ENCODE measurements around the gene GHRH. TPM values are rescaled to one million over a fixed set of nuclear protein-coding genes. Genes with fewer than 3 reads are reported as not detected.

The GHRH gene
- total RNA-seq, 4 donors from 2014 or later: not detected

GRCh38 chr20:37205130-37205529, 56.5 kb downstream of the GHRH start:
- TF ChIP-seq CTCF (IDR thresholded peaks at IDR 0.05): no peak
- TF ChIP-seq POLR2A (IDR thresholded peaks at IDR 0.05): no peak
- H3K9me3 ChIP-seq: no peaks in the 10 kb centered on the region
- WGBS, 2 donors: 65 to 71% methylated on average over 6 of the region's 6 CpGs
- no peak overlapping the region for H3K27ac ChIP-seq
- H3K4me1 ChIP-seq: peaks cover 8 to 22% of the 10 kb centered on the region in 2 donors
- intact Hi-C loops (cut with DNase I): no loop called here
- peaks cover 41 to 59% of the 10 kb centered on the region in 2 donors for H3K36me3 ChIP-seq
- H3K27me3 ChIP-seq: no peaks in the 10 kb centered on the region
- no peak overlapping the region for H3K4me3 ChIP-seq (replicated peaks in 1 of 3)
- no peak for DNase-seq

DNA sequence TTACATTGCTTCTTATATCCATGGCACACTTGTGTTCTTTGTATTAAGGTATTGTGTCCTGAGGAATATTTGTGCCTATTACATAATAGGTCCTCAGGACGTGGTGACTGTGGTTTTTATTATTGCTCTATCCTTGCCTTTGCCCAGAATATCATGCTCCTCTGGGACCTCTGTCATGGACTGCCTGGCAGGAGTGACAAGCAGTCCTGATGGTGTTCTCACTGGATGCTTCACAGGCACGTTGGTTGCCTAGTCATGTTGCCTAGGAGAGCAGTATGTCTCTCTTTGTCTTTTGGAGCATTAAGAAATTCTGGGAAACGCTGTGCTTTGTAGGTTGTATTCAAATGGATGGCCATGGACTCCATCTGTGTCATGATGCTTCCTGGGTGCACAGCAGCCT, 57.6 kb downstream of the GHRH start:
- WGBS, 2 donors: 84 to 88% methylated on average over 3 of the region's 3 CpGs
- Histone ChIP-seq H3K36me3 (peaks cover 36 to 54% of the 10 kb centered on the region in 2 donors), H3K4me3 (replicated peaks in 1 of 3) (no peak overlapping the region), H3K27ac (no peak overlapping the region), H3K9me3 (no peaks in the 10 kb centered on the region), H3K27me3 (no peaks in the 10 kb centered on the region), H3K4me1 (peaks cover 14 to 33% of the 10 kb centered on the region in 2 donors)
- TF ChIP-seq CTCF (IDR thresholded peaks at IDR 0.05): no peak
- TF ChIP-seq POLR2A (IDR thresholded peaks at IDR 0.05): no peak
- intact Hi-C loops (cut with DNase I): no loop called here
- DNase-seq: no peak

DNA sequence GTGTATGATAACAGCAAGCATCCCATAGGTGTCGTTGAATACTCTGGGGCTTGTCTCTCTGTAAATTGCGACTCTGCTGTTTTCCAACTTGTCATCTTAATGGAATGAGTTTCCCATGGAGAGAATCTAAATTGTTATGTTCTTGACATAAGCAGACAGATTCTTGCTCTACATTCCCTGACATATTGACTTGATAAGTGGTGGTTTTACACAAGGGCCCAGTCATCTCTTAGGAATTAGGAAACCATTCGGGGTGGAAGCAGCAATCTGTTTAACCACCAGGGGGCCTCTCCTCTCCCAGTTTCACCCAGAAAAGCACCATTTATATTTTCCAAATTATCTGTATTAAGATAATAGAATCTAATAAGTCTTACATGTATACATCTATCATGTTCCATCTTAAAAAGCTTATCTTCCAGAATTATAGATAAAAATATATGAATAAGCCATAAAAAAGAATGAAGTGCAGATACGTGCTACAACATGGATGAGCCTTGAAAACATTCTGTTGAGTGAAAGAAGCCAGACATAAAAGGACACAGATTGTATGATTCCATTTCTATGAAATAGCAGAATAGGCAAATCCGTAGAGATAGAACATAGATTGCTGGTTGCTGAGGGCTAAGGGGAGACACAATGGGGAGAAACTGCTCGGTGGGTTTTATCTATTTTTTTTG, 59.2 kb downstream of the GHRH start:
- DNase-seq: peak; percentile 30 to 33
- H3K4me3 ChIP-seq (replicated peaks in 1 of 3): no peak overlapping the region
- H3K27me3 ChIP-seq: no peaks in the 10 kb centered on the region
- intact Hi-C loops (cut with DNase I): no loop called here
- H3K27ac ChIP-seq: peak overlapping the region in 1 of 3 donors; percentile 66
- H3K36me3 ChIP-seq: peaks cover 20 to 41% of the 10 kb centered on the region in 2 donors
- 77 to 81% methylated on average over 6 of the region's 6 CpGs for WGBS, 2 donors
- H3K4me1 ChIP-seq: peaks cover 14 to 35% of the 10 kb centered on the region in 2 donors
- H3K9me3 ChIP-seq: no peaks in the 10 kb centered on the region
- TF ChIP-seq CTCF (IDR thresholded peaks at IDR 0.05) (peak; percentile 47 to 73 (median 55)), POLR2A (IDR thresholded peaks at IDR 0.05) (no peak)

DNA sequence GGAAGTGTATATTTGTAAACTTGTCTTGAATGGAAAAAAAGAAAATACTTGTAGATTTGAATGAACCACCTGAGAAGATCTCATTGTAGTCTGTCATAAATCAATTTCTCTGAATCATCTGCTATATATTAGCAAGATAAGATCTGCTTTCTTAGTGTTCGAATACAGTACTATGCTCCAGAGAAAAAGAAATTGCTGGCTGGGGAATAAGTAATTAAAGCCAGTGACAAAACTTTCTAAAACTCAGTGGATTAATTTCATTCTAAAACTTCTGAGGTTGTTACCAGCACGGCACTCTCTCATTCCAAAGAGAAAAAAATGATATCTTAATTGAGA, 59.8 kb downstream of the GHRH start:
- Histone ChIP-seq H3K27ac (peak overlapping the region in 2 of 3 donors; percentile 21 to 66), H3K9me3 (no peaks in the 10 kb centered on the region), H3K27me3 (no peaks in the 10 kb centered on the region), H3K4me3 (replicated peaks in 1 of 3) (no peak overlapping the region), H3K36me3 (peaks cover 15 to 35% of the 10 kb centered on the region in 2 donors), H3K4me1 (peaks cover 14 to 35% of the 10 kb centered on the region in 2 donors)
- no peak for DNase-seq
- intact Hi-C loops (cut with DNase I): no loop called here
- WGBS, 2 donors: 74 to 92% methylated on average over 2 of the region's 2 CpGs
- TF ChIP-seq POLR2A (IDR thresholded peaks at IDR 0.05) (no peak), CTCF (IDR thresholded peaks at IDR 0.05) (no peak)

Other genes starting within 250 kb of the GHRH start
- gene RBL1, start 165.8 kb downstream of the GHRH start, total RNA-seq: 10 to 100 TPM in 1 of 4 donors, 1 to 10 TPM in 3; 6.4 to 12.1 (median 7.1) TPM
- gene RPN2, start 82.5 kb downstream of the GHRH start, total RNA-seq: 100 to 1,000 TPM; 175 to 342 (median 296) TPM
- gene MROH8, start 82.3 kb downstream of the GHRH start, total RNA-seq: 1 to 10 TPM; 2.3 to 7.5 (median 3.4) TPM
- 10 to 100 TPM; 16.2 to 53.3 (median 37.5) TPM for gene MANBAL, start 27.8 kb upstream of the GHRH start, total RNA-seq
- gene SRC, start 84.3 kb upstream of the GHRH start, total RNA-seq: 10 to 100 TPM; 17.1 to 23.7 (median 17.8) TPM

Measured in thyroid gland (tissue), 4 donors.